ENCODE measurements around the gene NT5C. TPM values are rescaled to one million over a fixed set of nuclear protein-coding genes. Genes with fewer than 3 reads are reported as not detected.
"Not testable (repeated sequence)": the region's sequence is repeated elsewhere in the genome, so short reads cannot be mapped to it uniquely, and the experiment has no call there.

Gene NT5C
- total RNA-seq, 6 experiments from 2014 or later = 10.5 to 35.1 (median 12.6) TPM

DNA sequence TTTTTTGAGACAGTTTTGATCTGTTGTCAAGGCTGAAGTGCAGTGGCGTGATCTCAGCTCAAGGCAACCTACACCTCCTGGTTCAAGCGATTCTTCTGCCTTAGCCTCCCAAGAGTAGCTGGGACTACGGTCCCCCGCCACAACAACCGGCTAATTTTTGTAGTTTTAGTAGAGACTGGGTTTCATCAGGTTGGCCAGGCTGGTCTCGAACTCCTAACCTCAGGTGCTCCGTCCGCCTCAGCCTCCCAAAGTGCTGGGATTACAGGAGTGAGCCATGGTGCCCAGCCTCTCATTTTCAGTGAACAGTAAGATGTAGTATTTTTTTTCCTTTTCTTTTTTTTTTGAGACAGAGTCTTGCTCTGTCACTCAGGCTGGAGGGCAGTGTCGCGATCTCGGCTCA lies 43.5 kb upstream of the NT5C start:
- Histone ChIP-seq H3K27ac (no peak overlapping the region), H3K9me3 (no peaks in the 10 kb centered on the region), H3K36me3 (peaks cover 0 to 79% (median 20%) of the 10 kb centered on the region in 4 donors), H3K4me1 (peaks cover 0 to 2% (median 0%) of the 10 kb centered on the region in 4 donors), H3K27me3 (no peaks in the 10 kb centered on the region), H3K4me3 (no peak overlapping the region)
- intact Hi-C loops (cut with DNase I) = no loop called here
- TF ChIP-seq, protein P1, sequence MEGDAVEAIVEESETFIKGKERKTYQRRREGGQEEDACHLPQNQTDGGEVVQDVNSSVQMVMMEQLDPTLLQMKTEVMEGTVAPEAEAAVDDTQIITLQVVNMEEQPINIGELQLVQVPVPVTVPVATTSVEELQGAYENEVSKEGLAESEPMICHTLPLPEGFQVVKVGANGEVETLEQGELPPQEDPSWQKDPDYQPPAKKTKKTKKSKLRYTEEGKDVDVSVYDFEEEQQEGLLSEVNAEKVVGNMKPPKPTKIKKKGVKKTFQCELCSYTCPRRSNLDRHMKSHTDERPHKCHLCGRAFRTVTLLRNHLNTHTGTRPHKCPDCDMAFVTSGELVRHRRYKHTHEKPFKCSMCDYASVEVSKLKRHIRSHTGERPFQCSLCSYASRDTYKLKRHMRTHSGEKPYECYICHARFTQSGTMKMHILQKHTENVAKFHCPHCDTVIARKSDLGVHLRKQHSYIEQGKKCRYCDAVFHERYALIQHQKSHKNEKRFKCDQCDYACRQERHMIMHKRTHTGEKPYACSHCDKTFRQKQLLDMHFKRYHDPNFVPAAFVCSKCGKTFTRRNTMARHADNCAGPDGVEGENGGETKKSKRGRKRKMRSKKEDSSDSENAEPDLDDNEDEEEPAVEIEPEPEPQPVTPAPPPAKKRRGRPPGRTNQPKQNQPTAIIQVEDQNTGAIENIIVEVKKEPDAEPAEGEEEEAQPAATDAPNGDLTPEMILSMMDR (IDR thresholded peaks at IDR 0.05) = no peak
- no peak for TF ChIP-seq POLR2A (IDR thresholded peaks at IDR 0.05)
- WGBS (ENCODE audit: insufficient coverage, low coverage, low lambda C conversion rate, missing lambda C conversion rate) = 89% methylated on average over 11 of the region's 11 CpGs
- ATAC-seq = no peak
- peak in 1 of 3 donors; percentile 27 for DNase-seq

DNA sequence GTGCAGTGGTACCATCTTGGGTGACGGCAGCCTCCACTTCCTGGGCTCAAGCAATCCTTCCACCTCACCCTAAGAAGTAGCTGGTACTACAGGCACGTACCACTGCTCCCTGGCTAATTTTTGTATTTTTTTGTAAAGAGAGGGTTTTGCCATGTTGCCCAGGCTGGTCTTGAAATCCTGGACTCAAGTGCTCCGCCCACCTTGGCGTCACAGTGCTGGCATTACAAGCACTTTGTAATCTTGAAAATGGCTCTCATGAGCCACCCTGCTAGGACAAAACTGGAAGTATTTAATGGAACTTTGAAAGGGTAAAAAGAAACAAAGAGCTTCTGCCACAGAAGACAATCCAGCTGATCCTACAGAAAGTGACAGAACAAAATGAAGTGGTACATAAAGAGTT lies 42.0 kb upstream of the NT5C start:
- intact Hi-C loops (cut with DNase I) = no loop called here
- peak in 1 of 3 donors; percentile 24 for DNase-seq
- WGBS (ENCODE audit: insufficient coverage, low coverage, low lambda C conversion rate, missing lambda C conversion rate) = 85% methylated on average over 4 of the region's 4 CpGs
- Histone ChIP-seq H3K9me3 (no peaks in the 10 kb centered on the region), H3K27me3 (no peaks in the 10 kb centered on the region), H3K4me3 (no peak overlapping the region), H3K4me1 (no peaks in the 10 kb centered on the region), H3K27ac (no peak overlapping the region), H3K36me3 (peaks cover 0 to 81% (median 20%) of the 10 kb centered on the region in 4 donors)
- TF ChIP-seq POLR2A (IDR thresholded peaks at IDR 0.05) = no peak
- TF ChIP-seq, protein P1 (IDR thresholded peaks at IDR 0.05) = no peak
- ATAC-seq = no peak

DNA sequence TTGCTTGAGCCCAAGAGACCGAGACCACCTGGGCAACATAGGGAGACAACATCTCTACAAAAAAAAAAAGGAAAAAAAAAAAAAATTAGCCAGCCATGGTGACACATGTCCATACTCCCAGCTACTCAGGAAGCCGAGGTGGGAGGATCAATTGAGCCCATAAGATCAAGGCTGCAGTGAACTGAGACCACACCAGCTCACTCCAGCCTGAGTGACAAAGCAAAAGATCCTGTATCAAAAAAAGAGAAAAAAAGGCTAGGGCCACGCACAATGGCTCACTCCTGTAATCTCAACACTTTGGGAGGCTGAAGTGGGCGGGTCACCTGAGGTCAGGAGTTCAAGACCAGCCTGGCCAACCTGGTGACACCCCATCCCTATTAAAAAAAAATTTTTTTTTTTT lies 37.5 kb upstream of the NT5C start:
- Histone ChIP-seq H3K27ac (no peak overlapping the region), H3K9me3 (no peaks in the 10 kb centered on the region), H3K4me3 (no peak overlapping the region), H3K36me3 (peaks cover 0 to 64% (median 19%) of the 10 kb centered on the region in 4 donors), H3K27me3 (no peaks in the 10 kb centered on the region), H3K4me1 (no peaks in the 10 kb centered on the region)
- TF ChIP-seq, protein P1 (IDR thresholded peaks at IDR 0.05) = no peak
- no peak for TF ChIP-seq POLR2A (IDR thresholded peaks at IDR 0.05)
- peak in 1 of 3 donors; percentile 1 for DNase-seq
- intact Hi-C loops (cut with DNase I) = no loop called here
- 78% methylated on average over 4 of the region's 4 CpGs for WGBS (ENCODE audit: insufficient coverage, low coverage, low lambda C conversion rate, missing lambda C conversion rate)
- ATAC-seq = no peak

DNA sequence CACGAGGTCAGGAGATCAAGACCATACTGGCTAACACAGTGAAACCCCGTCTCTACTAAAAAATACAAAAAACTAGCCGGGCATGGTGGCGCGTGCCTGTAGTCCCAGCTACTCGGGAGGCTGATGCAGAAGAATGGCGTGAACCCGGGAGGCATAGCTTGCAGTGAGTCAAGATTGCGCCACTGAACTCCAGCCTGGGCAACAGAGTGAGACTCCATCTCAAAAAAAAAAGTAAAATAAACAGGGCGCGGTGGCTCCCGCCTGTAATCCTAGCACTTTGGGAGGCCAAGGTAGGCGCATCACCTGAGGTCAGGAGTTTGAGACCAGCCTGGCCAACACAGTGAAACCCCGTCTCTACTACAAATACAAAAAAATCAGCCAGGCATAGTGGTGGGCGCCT lies 33.1 kb upstream of the NT5C start:
- ATAC-seq; H3K9me3 ChIP-seq; H3K27me3 ChIP-seq; intact Hi-C loops (cut with DNase I); H3K4me3 ChIP-seq; H3K4me1 ChIP-seq; H3K27ac ChIP-seq: not testable (repeated sequence)
- 100% methylated on average over 5 of the region's 15 CpGs for WGBS (ENCODE audit: insufficient coverage, low coverage, low lambda C conversion rate, missing lambda C conversion rate)
- DNase-seq = peak in 1 of 3 donors; percentile 2
- H3K36me3 ChIP-seq = peaks cover 0 to 29% (median 8%) of the 10 kb centered on the region in 4 donors

DNA sequence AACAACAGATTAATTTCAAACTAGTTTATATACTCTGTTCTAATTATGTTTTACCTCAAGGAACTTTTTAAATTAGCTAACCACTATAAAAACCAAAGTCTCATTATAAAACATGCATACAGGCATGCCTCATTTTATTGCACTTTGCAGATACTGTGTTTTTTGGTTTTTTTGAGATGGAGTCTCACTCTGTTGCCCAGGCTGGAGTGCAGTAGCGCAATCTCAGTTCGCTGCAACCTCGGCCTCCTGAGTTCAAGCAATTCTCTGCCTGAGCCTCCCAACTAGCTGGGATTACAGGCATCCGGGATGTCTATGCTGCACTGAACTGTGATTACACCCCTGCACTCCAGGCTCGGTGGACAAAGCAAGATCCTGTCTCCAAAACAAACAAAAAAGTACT lies 31.5 kb upstream of the NT5C start:
- peak in 1 of 3 donors; percentile 18 for DNase-seq
- intact Hi-C loops (cut with DNase I) = no loop called here
- no peak overlapping the region for H3K4me3 ChIP-seq
- H3K36me3 ChIP-seq = peaks cover 0 to 16% (median 8%) of the 10 kb centered on the region in 4 donors
- TF ChIP-seq, protein P1 (IDR thresholded peaks at IDR 0.05) = no peak
- TF ChIP-seq POLR2A (IDR thresholded peaks at IDR 0.05) = no peak
- no peaks in the 10 kb centered on the region for H3K27me3 ChIP-seq
- H3K9me3 ChIP-seq = no peaks in the 10 kb centered on the region
- 100% methylated on average over 3 of the region's 5 CpGs for WGBS (ENCODE audit: insufficient coverage, low coverage, low lambda C conversion rate, missing lambda C conversion rate)
- no peaks in the 10 kb centered on the region for H3K4me1 ChIP-seq
- H3K27ac ChIP-seq = no peak overlapping the region
- no peak for ATAC-seq

Data from right lobe of liver (tissue), 6 donors.